ENCODE measurements around the gene SOX3. TPM values are rescaled to one million over a fixed set of nuclear protein-coding genes. Genes with fewer than 3 reads are reported as not detected.

Gene SOX3
- total RNA-seq, 1 donor from 2014 or later, result not detected

DNA sequence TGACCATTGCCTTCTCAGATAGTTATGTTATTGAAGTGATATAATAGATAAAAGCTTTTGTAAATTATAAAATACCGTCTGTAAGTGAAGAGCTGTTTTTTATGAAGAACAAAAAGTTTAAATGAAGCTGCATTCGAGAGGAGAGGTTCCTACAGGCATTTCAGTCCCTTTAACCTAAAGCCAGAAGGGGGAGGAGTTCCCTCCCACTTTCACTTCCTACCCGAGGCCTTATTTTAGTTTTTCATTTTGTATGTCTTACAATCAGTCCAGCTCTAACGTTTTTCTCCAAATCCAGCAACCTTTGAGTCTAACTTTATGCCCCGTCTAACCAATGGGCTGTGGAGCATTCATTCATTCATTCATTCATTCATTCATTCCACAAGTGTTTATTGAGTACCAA, 16.5 kb upstream of the SOX3 start:
- H3K36me3 ChIP-seq, result no peaks in the 10 kb centered on the region
- DNase-seq (no peak), ATAC-seq (no peak)
- TF ChIP-seq, protein P1, sequence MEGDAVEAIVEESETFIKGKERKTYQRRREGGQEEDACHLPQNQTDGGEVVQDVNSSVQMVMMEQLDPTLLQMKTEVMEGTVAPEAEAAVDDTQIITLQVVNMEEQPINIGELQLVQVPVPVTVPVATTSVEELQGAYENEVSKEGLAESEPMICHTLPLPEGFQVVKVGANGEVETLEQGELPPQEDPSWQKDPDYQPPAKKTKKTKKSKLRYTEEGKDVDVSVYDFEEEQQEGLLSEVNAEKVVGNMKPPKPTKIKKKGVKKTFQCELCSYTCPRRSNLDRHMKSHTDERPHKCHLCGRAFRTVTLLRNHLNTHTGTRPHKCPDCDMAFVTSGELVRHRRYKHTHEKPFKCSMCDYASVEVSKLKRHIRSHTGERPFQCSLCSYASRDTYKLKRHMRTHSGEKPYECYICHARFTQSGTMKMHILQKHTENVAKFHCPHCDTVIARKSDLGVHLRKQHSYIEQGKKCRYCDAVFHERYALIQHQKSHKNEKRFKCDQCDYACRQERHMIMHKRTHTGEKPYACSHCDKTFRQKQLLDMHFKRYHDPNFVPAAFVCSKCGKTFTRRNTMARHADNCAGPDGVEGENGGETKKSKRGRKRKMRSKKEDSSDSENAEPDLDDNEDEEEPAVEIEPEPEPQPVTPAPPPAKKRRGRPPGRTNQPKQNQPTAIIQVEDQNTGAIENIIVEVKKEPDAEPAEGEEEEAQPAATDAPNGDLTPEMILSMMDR (IDR thresholded peaks at IDR 0.05), result no peak
- no peaks in the 10 kb centered on the region for H3K27me3 ChIP-seq
- no peaks in the 10 kb centered on the region for H3K9me3 ChIP-seq
- H3K27ac ChIP-seq, result no peak overlapping the region
- H3K4me3 ChIP-seq, result no peak overlapping the region
- H3K4me1 ChIP-seq, result no peaks in the 10 kb centered on the region
- intact Hi-C loops (cut with DNase I), result no loop called here

DNA sequence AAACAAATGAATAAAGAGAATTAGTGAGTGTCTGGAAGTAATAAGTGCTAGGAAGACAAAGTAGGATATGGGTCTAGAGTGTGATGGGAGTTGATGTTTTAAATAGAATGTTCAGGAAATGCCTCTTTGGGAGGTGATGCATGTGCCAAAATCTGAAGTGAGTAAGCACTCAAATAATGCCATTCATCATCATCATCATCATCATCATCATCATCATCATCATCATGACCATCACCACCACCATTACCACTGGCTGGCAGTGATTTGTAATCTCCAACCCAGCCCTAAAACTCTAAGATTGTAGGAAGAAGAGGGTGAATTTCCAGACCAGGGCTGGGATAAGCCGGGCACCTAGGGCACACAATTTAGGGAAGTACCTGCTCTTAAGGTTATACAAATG, 9.7 kb upstream of the SOX3 start:
- peaks cover 18% of the 10 kb centered on the region for H3K27me3 ChIP-seq
- TF ChIP-seq, protein P1 (IDR thresholded peaks at IDR 0.05), result no peak
- intact Hi-C loops (cut with DNase I), result no loop called here
- H3K4me1 ChIP-seq, result no peaks in the 10 kb centered on the region
- H3K36me3 ChIP-seq, result no peaks in the 10 kb centered on the region
- H3K9me3 ChIP-seq, result no peaks in the 10 kb centered on the region
- DNase-seq, result no peak
- H3K27ac ChIP-seq, result no peak overlapping the region
- no peak overlapping the region for H3K4me3 ChIP-seq
- no peak for ATAC-seq

DNA sequence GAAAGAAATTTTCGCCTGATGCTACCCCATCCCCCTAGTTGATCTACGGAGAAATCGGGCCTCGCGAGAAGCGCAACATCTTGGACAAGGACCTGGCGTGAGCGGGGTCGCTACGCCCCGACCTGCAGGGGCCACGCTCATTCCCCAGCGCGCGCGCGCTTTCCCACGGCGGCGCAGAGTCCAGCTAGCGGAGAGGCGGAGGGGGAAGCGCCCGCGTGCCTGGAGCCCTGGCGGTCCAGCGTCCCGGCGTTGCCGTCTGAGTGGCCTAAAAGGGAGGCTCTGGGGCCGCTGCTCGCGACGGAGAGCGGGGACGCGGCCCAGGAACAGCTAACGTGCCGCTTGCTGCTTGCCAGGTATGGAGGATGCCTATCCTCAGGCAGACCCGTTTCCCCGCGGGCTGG, 6.0 kb upstream of the SOX3 start:
- ATAC-seq (no peak), DNase-seq (no peak)
- no peaks in the 10 kb centered on the region for H3K36me3 ChIP-seq
- H3K9me3 ChIP-seq, result no peaks in the 10 kb centered on the region
- H3K27me3 ChIP-seq, result peaks cover 31% of the 10 kb centered on the region
- H3K27ac ChIP-seq, result no peak overlapping the region
- intact Hi-C loops (cut with DNase I), result no loop called here
- no peak overlapping the region for H3K4me3 ChIP-seq
- TF ChIP-seq, protein P1 (IDR thresholded peaks at IDR 0.05), result no peak
- H3K4me1 ChIP-seq, result no peaks in the 10 kb centered on the region

DNA sequence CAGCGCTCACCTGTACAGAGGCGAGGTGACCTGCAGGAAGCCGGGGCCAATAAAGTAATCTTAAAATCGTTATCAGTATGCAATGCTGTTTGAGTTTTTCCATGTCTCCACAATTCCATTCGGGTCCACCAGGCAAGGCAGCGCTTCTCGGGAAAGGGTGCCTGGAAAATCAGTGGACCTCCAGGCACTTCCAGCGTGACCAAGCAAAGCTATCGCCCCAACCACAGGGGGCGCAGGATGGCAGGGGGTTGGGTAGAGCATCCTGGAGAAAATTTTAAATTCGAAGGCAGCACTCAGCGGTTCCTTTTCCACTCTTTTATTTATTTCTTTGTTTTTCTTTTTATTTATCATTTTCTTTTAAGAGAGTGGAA, 5.4 kb upstream of the SOX3 start:
- TF ChIP-seq, protein P1 (IDR thresholded peaks at IDR 0.05), result no peak
- Histone ChIP-seq H3K4me1 (no peaks in the 10 kb centered on the region), H3K9me3 (no peaks in the 10 kb centered on the region), H3K27ac (no peak overlapping the region), H3K4me3 (no peak overlapping the region), H3K36me3 (no peaks in the 10 kb centered on the region), H3K27me3 (peaks cover 37% of the 10 kb centered on the region)
- intact Hi-C loops (cut with DNase I), result no loop called here
- no peak for DNase-seq
- ATAC-seq, result no peak

DNA sequence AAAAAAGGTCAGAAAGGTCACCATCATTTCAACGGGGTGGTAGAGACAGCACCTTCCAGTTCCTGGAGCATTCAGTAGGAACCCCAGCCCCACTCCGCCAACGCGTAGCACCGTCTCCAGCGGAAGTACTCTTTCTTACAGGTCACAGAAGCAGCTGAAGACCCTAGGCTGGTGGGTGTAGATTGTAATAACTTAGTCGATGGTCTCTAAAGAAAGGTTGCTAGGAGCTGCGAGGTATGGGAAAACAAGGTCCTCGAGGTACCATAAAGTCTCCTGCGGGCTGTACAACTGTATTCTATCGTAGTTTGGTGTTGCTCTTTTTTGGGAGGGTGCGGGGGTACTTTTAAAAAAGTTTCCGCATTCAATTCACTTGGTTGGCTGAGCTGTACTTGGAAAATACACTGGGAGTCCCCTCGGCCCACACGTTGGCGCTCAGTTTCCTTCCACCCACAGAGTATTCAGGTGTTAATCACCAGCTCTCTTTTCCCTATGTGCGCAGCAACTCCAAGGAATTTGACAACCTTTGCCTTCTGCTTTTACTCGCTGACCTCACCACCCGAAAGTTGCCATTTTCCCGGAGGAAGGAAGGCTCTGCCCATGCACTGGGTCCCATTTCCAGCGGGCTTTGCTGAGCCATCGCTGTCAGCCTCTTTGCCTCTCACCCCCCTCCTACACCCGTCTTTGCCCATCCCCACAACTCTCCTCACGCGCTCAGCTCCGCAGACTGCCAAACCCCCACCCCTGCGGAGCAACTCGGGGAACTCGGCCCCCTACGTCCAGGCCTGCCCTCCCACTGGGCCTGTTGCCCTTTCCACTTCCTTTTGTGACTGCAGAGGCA, 4.8 kb upstream of the SOX3 start:
- Histone ChIP-seq H3K36me3 (no peaks in the 10 kb centered on the region), H3K27me3 (peaks cover 41% of the 10 kb centered on the region), H3K9me3 (no peaks in the 10 kb centered on the region), H3K4me3 (no peak overlapping the region), H3K4me1 (no peaks in the 10 kb centered on the region), H3K27ac (no peak overlapping the region)
- ATAC-seq (no peak), DNase-seq (no peak)
- intact Hi-C loops (cut with DNase I), result no loop called here
- TF ChIP-seq, protein P1 (IDR thresholded peaks at IDR 0.05), result no peak

All from upper lobe of right lung (tissue), 1 donor.